ENCODE measurements around the gene ACE2. TPM values are rescaled to one million over a fixed set of nuclear protein-coding genes. Genes with fewer than 3 reads are reported as not detected.

The ACE2 gene
- total RNA-seq, 1 donor from 2014 or later, result 0.07 TPM

DNA sequence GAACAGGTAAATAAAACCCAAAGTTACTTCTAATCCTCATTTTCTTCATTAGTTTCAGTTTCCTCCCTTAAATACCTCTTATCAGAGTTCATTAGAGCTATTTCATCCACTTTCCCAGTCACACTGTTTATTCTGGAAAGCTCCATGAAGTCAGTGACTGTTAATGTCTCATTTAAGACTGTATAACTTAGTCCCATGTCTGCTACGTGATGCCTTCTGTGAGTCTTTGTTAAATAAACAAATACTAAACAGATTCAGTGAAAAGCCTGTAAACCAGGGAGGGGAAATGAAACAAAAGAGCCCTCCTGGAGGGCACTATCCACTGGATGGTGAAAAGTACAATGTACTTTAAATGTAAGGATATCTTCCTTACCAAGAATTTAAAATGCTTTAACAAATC is 24.7 kb downstream of the ACE2 start:
- DNase-seq (ENCODE audit: low read depth, low spot score), result no peak

DNA sequence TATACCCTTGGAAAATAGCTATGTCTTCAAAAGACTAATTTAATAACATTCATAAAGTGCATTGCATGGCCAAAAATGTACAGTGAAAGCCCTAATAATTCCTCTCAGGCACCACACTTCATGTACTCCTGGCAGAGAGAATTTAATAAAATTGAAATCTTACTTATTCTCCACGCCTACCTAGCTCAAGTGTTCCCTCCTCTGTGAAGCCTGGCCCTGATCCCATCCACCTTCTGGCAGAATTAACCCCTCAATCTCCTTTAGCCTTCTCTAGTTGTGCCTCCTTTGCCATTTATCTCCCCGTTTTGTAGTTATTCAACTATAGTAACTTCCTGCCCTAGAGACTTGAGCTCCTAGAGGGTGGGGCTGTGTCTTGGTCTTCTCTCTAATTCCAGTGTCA is 26.7 kb downstream of the ACE2 start:
- no peak for DNase-seq (ENCODE audit: low read depth, low spot score)

DNA sequence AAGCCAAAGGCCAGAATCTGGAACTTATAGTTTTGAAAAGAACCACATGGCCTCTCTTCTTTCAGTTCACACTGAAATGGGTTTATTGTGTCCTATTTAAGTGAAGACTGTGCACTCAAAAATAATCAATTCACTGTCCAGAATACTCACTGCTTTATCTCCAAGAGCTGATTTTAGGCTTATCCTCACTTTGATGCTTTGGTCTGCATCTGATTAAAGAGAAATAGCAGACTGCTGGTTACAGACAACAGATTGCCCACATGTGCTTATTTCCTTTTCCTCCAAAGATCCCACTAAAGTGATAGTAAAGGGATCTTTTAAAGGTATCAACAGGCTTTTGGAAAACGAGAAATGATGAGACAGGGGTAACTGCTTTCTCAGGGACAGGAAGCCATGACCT is 30.6 kb downstream of the ACE2 start:
- DNase-seq (ENCODE audit: low read depth, low spot score), result no peak

DNA sequence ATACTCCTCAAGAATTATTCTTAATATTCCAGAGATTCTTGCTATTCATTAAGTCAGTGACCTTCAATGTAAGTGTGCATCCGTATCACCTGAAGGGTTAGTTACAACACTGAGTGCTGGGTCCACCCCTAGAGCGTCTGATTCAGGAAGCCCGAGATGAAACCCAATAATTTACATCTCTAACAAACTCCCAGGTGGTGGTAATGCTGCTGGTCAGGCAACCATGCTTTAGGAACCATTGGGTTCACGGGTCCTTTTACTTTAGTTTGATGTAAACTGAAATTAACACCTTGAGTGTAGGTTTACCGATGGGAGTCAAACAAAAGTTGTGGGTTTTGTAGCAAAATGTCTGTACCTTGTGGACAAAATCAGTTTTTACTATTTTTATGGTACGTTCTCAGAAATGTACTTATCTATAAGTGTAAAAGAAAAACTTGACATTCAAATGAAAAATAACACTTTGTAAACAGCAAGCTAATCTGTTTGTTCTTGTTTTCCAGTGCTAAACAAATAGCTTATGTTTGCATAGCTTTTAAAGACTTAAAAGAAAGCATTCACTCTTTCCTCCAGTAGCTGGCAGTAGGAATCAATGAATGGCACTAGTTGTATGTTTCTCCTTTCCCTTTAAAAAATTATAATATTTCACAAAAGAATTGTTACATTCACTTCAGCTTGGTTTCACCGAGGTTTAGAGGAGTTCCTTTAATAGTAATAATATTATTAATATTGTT is 32.7 kb downstream of the ACE2 start:
- no peak for DNase-seq (ENCODE audit: low read depth, low spot score)

- no peak for DNase-seq (ENCODE audit: low read depth, low spot score)
These were observed 33.5 kb downstream of the ACE2 start for GRCh38 chrX:15567267-15567666.

- DNase-seq (ENCODE audit: low read depth, low spot score), result no peak
These were observed 34.5 kb downstream of the ACE2 start for GRCh38 chrX:15566244-15566643.

DNA sequence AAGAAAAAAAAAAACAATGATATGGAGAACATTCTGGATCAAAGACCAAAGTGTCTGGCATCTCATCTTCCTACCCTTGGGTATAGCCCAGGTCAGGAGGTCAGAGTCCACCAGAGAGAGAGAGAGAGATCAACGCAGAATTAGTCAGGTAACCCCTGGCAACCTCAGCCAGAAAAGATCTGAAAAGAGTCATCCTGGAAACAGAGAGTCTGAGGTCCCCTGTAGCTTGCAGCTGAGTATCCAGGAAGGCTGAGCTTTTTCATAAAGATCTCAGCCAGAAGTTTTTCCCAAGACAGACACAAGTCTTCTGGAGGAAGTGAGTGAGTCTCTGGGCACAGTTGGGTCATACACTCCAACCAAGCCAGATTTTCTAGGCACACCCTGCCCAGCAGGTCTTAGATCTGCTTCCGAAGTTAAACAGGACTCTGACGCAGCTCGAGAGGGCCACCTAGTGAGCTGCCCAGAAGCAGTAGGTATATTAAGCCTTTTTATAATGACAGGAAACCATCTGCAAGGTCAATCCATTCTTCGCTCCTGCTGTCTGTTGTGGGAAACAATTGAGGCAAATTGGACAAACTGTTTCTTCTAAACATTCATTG is 35.7 kb downstream of the ACE2 start:
- DNase-seq (ENCODE audit: low read depth, low spot score), result peak; percentile 87

- no peak for DNase-seq (ENCODE audit: low read depth, low spot score)
These were observed 37.7 kb downstream of the ACE2 start for GRCh38 chrX:15563056-15563455.

DNA sequence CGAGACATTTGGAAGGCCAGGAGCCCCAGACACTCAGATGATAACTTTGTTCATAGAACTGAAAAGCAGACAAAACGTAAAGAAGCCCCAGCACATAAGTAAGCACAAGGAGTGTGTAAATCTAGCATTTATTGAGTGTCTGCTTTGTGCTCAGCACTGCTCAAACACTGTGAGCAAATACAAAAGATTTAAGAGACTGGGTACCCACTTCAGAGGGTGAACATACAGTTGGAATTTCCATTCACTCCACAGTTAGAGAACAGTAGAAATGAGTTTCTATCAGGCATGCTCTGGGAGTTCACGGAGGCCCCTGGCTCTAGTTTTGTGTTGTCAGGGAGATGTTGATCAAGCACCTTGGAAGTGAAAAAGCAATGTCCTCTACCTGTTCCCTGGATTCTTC is 39.8 kb downstream of the ACE2 start:
- no peak for DNase-seq (ENCODE audit: low read depth, low spot score)

DNA sequence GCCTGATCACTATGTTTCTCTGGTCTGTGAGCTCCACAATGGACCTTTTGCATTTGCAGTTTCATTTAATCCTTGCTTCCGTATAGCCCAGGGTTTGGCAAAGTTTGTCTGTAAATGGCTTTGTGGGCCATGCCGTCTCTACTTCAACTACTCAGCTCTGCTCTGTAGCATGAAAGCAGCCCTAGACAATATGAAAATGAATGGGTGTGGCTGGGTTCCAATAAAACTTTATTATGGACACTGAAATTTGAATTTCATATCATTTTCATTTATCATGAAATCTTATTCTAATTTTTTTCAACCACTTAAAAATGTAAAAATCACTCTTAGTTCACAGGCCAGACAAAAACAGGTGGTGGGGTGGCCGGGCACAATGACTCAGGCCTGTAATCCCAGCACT is 41.5 kb downstream of the ACE2 start:
- DNase-seq (ENCODE audit: low read depth, low spot score), result no peak

GRCh38 chrX:15549189-15550012 is 51.4 kb downstream of the ACE2 start:
- DNase-seq (ENCODE audit: low read depth, low spot score), result no peak

- no peak for DNase-seq (ENCODE audit: low read depth, low spot score)
These were observed 53.4 kb downstream of the ACE2 start for GRCh38 chrX:15547356-15547755.

- DNase-seq (ENCODE audit: low read depth, low spot score), result no peak
These were observed 54.0 kb downstream of the ACE2 start for GRCh38 chrX:15546745-15547144.

- no peak for DNase-seq (ENCODE audit: low read depth, low spot score)
These were observed 70.4 kb downstream of the ACE2 start for GRCh38 chrX:15530318-15530717.

DNA sequence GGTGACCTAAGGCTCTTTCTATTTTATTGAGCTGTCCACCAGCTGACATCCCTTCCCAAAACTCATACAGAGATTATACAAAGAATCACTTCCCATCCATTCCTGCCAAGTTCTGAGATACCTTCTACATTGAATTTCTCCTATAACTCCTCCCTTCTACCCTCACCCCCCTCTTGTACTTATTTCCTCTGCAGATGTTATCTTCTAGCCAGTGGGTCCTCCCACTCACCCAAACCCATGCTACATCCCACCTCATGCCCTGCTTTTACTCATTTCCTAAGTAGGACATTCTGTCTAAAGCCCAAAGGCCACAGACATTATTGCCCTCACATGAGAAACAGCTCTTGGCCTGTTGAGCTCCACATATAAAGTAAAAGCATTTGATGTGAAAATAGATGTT is 71.6 kb downstream of the ACE2 start:
- no peak for DNase-seq (ENCODE audit: low read depth, low spot score)

DNA sequence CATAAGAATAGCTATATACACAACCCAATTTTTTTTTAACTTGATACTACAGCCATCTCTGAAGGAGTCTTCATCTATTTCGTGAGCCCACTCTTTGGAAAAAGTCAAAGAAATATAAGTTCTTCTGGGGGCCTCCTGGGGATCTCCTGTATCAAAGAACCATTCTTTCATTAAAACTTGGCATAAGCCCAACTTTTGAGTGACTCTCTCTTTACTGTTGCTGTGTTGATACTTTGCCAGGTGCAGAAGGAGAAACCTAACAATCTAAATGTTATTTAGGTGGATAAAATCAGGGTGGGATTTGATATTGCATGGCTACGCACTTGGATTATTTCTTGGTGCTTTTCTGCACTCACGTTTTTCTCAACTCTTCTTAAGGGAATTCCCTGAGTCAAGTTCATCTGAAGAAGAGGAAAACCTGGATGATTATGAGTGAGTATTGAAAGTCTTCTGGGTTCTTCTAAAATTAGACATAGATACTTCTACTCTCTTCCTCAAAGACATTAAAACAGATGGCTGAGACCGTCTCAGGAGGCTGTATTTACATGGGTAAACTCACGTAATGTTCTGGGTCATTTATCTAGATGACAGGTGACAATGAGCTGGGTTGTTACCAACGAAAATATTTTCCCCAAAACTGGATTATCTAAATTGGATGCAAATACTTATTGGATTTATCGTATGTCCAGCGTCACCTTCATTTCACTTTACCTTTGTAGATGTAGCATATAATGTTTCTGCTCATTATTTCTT is 74.9 kb downstream of the ACE2 start:
- no peak for DNase-seq (ENCODE audit: low read depth, low spot score)

- DNase-seq (ENCODE audit: low read depth, low spot score), result peak; percentile 81
These were observed 76.3 kb downstream of the ACE2 start for GRCh38 chrX:15524417-15524816.

- no peak for DNase-seq (ENCODE audit: low read depth, low spot score)
These were observed 77.7 kb downstream of the ACE2 start for GRCh38 chrX:15523088-15523487.

DNA sequence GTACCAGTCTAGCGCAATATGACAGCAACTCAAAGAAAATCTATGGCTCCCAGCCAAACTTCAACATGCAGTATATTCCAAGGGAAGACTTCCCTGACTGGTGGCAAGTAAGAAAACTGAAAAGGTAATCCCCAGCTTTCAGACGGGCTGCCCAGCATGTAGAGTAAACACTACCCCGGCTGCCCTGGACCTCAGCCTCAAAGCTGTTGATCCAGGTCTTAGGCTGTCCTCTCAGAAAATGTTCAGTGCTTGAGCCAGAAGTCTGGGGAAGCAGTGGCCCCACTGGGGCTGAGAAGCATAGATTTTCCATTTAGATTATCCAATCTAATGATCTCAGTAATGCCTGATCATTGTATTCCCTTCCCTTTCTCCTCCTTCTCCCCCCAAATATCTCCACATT is 78.3 kb downstream of the ACE2 start:
- DNase-seq (ENCODE audit: low read depth, low spot score), result no peak

DNA sequence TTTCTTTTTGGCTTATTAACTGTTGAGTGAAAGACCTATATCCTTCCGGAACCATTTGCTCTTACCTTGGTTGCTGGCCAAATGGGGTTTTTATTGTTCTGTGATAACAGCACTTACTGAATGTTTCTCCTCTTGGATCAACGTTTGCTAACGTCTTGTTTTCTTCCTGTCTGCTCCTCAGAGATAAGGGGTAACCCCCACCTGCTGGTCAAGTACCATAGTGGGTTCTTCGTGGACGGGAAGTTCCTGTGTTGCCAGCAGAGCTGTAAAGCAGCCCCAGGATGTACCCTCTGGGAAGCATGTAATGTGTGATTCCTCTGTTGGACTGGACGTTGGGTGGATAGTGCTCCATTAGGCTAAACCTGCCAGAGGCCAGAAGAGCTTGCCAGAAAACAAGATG is 84.8 kb downstream of the ACE2 start:
- peak; percentile 99 for DNase-seq (ENCODE audit: low read depth, low spot score)

- no peak for DNase-seq (ENCODE audit: low read depth, low spot score)
These were observed 86.5 kb downstream of the ACE2 start for GRCh38 chrX:15514279-15514678.
